HG03045 (cell line): ENCODE data around the gene RBM10.

Experiments used
- ATAC-seq: cut with Tn5 transposase; IDR thresholded peaks from one replicate; pipeline ENCODE4 v1.9.1; 2021; ENCODE audit warnings: mild to moderate bottlenecking, moderate library complexity; ENCODE audit not compliant: unreplicated experiment

Gene RBM10

DNA sequence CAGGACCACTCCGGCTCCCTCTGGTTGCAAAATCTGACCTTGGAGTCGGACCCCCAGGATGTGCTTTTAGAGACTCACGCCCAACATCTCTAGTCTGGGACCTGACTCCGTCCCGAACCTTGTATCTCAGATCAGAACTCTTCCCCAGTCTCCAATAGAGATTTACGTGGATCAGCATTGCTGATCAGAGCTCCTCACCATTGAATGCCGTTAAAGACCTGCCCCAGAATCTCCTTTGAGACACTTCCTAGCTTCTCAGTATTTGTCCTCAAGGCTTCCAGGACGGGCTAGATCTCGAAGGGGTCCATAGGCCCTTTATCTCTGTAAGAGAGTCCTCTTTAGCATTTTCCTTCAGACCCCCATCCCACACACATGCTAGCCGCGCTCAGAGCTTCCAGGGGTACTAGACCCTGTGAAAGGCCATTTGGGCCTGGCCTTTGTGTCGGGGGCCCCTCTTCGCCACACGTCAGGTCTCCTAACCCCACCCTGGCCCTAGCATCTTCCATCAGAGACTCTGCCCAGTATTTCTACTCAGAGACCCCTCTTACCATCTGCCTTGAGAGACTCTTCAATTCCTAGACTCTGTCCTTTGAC, 49.3 kb downstream of the RBM10 start:
- ATAC-seq, result no peak

GRCh38 chrX:47196098-47196497, 51.1 kb downstream of the RBM10 start:
- no peak for ATAC-seq

DNA sequence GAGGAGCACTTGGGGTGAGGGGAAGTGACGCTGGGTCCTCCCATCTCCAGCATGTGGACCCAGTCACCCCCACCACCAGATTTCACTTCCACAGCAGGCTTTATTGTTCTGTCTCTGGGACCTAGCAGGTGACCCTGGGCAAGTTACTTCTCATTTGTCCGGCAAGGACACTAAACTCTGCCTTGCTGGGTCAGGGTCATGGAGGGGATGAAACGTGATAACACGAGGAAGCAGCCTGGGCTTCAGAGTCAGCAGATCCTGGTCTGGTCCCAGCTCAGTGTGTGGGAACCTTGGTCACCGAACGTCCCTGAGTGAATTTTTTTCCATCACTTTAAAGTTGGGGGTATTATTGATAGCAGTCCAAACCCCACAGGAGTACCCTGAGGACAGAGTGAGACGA, 52.5 kb downstream of the RBM10 start:
- no peak for ATAC-seq

- no peak for ATAC-seq
These were observed 53.1 kb downstream of the RBM10 start for GRCh38 chrX:47198026-47198686.

DNA sequence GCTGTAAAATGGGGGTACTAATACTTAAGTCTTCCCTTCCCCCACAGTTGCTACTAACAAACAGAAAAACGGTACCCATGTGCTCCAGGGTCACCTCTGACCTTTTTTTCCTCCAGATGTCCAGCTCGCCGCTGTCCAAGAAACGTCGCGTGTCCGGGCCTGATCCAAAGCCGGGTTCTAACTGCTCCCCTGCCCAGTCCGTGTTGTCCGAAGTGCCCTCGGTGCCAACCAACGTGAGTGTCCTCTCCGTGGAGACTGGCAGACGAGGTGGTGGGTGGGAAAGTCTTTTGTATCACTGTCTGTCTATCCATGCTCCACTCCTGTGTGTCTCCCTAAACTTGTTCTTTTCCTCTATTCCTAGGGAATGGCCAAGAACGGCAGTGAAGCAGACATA, 53.7 kb downstream of the RBM10 start:
- ATAC-seq, result no peak

DNA sequence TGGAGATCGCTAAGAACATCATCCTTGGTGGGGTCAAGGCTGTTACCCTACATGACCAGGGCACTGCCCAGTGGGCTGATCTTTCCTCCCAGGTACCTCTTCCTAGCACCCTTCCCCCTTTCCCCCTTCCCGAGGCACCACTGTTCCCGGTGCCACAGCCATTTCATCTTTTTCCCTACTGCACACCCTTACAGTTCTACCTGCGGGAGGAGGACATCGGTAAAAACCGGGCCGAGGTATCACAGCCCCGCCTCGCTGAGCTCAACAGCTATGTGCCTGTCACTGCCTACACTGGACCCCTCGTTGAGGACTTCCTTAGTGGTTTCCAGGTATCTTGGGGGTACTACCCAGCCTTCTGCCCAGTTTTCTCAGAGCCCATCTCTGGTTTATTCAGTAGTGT, 54.3 kb downstream of the RBM10 start:
- ATAC-seq, result no peak

DNA sequence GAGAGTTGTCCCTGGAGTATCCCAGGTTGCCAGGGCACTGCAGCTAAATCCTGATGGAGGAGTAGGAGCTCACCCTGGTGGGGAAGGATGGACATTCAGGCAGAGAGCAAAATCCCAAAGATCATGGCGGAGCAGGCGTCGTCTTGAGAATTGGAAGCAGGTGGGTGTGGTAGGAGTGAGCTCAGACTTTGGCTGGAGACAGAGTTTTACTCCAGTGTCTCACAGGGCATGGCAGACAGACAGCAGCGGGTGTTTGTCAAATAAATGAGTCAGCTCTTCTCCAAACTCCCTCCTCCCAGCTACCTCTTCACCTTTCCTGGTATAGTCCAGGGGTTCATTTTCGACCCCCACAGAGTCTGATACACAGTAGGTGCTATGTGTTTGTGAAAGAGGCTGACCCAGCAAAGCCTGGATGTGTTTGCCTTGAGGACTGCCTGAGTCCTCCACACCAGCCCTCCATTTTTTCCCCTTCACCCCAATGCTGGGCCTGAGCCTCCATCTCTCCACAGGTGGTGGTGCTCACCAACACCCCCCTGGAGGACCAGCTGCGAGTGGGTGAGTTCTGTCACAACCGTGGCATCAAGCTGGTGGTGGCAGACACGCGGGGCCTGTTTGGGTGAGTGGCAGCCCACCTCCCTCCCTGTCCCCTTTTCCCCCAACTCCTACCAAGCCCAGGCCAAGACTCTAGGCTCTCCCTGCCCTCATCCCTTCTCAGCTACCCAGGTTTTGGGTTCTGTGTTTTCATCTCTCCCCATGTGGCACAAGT, 55.5 kb downstream of the RBM10 start:
- no peak for ATAC-seq

GRCh38 chrX:47201345-47201944, 56.4 kb downstream of the RBM10 start:
- ATAC-seq, result no peak

GRCh38 chrX:47202316-47202715, 57.3 kb downstream of the RBM10 start:
- ATAC-seq, result no peak

DNA sequence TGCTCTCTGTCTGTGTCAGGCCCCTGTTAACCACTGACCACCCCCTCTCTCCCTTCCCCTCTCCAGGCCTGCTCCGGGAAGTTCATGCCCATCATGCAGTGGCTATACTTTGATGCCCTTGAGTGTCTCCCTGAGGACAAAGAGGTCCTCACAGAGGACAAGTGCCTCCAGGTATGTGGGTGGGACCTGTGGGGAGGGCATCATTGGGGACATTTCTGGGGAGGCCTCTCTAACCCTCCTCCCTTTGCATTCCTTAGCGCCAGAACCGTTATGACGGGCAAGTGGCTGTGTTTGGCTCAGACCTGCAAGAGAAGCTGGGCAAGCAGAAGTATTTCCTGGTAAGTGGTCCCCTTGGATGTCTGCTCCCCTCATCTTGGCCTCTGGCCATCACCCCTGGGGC, 57.9 kb downstream of the RBM10 start:
- ATAC-seq, result no peak

GRCh38 chrX:47204970-47205369, 59.9 kb downstream of the RBM10 start:
- ATAC-seq, result no peak

DNA sequence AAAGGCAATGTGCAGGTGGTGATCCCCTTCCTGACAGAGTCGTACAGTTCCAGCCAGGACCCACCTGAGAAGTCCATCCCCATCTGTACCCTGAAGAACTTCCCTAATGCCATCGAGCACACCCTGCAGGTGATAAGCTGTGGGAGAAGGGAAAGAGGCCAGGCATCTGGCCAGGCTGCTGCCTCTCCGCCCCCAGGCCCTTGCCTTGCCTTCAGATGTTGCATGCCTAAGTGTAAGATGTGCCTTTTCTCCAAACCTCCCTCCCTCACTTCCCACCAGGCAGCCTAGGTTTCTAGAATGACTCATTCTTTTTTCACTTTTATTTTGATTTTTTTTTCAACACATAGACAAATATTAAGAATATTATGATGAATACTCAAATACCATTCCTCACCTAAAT, 61.3 kb downstream of the RBM10 start:
- ATAC-seq, result no peak

- no peak for ATAC-seq
These were observed 63.1 kb downstream of the RBM10 start for GRCh38 chrX:47208108-47208507.

- ATAC-seq, result no peak
These were observed 64.7 kb downstream of the RBM10 start for GRCh38 chrX:47209508-47210238.

GRCh38 chrX:47210661-47211425, 65.8 kb downstream of the RBM10 start:
- no peak for ATAC-seq

DNA sequence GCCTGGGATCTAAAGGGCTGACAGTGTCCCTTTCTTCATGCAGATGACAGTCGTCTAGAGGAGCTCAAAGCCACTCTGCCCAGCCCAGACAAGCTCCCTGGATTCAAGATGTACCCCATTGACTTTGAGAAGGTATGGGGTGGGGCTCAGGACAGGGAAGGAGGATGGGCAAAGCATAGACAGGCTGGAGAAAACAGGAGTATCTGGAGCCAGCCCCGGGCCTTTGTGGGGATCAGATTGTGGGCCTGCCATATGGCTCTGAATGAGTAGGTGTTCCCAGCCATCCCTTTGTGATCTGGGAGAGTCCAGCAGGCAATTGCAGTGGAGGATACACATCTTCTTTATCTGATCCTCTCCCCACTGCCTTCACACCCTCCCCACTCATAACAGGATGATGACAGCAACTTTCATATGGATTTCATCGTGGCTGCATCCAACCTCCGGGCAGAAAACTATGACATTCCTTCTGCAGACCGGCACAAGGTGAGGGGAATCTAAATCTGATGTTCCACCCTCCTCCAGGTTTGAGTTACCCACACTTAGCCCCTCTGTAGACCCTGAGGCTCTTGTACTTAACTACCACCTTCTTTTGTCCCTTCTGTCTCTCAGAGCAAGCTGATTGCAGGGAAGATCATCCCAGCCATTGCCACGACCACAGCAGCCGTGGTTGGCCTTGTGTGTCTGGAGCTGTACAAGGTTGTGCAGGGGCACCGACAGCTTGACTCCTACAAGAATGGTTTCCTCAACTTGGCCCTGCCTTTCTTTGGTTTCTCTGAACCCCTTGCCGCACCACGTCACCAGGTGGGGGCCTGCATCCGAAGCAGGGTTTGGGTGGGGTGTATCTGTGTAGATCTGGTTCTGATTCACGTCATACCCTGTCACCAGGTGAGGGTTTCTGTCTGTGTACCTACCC, 67.6 kb downstream of the RBM10 start:
- no peak for ATAC-seq

GRCh38 chrX:47214435-47215077, 69.5 kb downstream of the RBM10 start:
- ATAC-seq, result no peak

- ATAC-seq, result no peak
These were observed 70.4 kb downstream of the RBM10 start for GRCh38 chrX:47215291-47215900.
